ENCODE data around the gene TFAP2E.

GRCh38 chr1:35565742-35566133 lies 7.4 kb upstream of the TFAP2E start:
- no peak for TF ChIP-seq POLR2AphosphoS5 (IDR thresholded peaks at IDR 0.05)
- TF ChIP-seq CTCF (IDR thresholded peaks at IDR 0.05), result no peak
- no peak for TF ChIP-seq POLR2A (IDR thresholded peaks at IDR 0.05)

Measured in sigmoid colon (tissue), 4 donors.